ENCODE measurements around the gene CDADC1.

- TF ChIP-seq POLR2A (IDR thresholded peaks at IDR 0.05) (no peak), CTCF (IDR thresholded peaks at IDR 0.05) (no peak)
Observed at GRCh38 chr13:49319951-49320350, 72.2 kb downstream of the CDADC1 start.

Measured in sigmoid colon (tissue), 3 donors.